Measurements from ENCODE around the gene MMP17.
A peak's percentile ranks its signal among the peaks of the same experiment; 100 is the strongest.

The MMP17 gene

GRCh38 chr12:131836193-131836592 is 8.0 kb downstream of the MMP17 start:
- no peaks in the 10 kb centered on the region for H3K27me3 ChIP-seq (replicated peaks; ENCODE audit: control insufficient read depth, insufficient read depth, low read length)
- peak; percentile 37 for TF ChIP-seq CTCF (IDR thresholded peaks at IDR 0.05; ENCODE audit: insufficient read depth, low read length, poor library complexity, severe bottlenecking)
- no peak overlapping the region for H3K4me3 ChIP-seq (replicated peaks; ENCODE audit: low read depth, low read length)
- no peaks in the 10 kb centered on the region for H3K36me3 ChIP-seq (ENCODE audit: control insufficient read depth, insufficient read depth, low read length)
- no peak for DNase-seq (ENCODE audit: extremely low read depth, insufficient read length)

GRCh38 chr12:131836714-131837397 is 8.7 kb downstream of the MMP17 start:
- H3K4me3 ChIP-seq (replicated peaks; ENCODE audit: low read depth, low read length): no peak overlapping the region
- H3K27me3 ChIP-seq (replicated peaks; ENCODE audit: control insufficient read depth, insufficient read depth, low read length): no peaks in the 10 kb centered on the region
- no peak for TF ChIP-seq CTCF (IDR thresholded peaks at IDR 0.05; ENCODE audit: insufficient read depth, low read length, poor library complexity, severe bottlenecking)
- no peaks in the 10 kb centered on the region for H3K36me3 ChIP-seq (ENCODE audit: control insufficient read depth, insufficient read depth, low read length)
- no peak for DNase-seq (ENCODE audit: extremely low read depth, insufficient read length)

DNA sequence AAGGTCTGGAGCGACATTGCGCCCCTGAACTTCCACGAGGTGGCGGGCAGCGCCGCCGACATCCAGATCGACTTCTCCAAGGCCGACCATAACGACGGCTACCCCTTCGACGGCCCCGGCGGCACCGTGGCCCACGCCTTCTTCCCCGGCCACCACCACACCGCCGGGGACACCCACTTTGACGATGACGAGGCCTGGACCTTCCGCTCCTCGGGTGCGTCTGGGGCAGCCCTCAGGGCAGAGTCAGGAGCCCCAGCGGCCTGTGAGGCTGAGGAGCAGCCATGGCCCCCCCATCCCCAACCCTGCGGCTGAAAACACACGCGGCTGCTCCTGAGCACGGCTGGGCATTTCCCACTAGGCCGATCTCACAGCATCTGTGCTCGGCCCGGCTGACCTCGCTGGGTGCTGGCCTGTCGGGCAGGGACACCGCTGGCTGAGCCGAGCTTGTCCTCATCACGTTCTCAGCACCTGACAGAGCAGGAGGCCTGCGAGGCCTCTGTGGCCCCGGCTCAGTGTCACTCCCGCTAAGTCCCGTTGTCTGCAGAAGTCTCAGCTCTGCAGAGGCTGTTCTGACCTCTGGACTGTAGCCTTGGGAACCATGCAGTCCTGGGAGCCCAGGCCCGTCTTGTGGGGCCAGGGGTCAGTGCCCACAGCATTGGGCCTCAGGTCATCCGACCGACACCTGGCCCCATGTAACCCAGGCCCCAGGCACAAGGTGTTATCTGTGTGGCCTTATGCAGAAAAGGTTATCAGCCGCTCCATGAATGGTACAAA is 12.6 kb downstream of the MMP17 start:
- no peak overlapping the region for H3K4me3 ChIP-seq (replicated peaks; ENCODE audit: low read depth, low read length)
- DNase-seq (ENCODE audit: extremely low read depth, insufficient read length): no peak
- no peak for TF ChIP-seq CTCF (IDR thresholded peaks at IDR 0.05; ENCODE audit: insufficient read depth, low read length, poor library complexity, severe bottlenecking)
- no peaks in the 10 kb centered on the region for H3K27me3 ChIP-seq (replicated peaks; ENCODE audit: control insufficient read depth, insufficient read depth, low read length)
- H3K36me3 ChIP-seq (ENCODE audit: control insufficient read depth, insufficient read depth, low read length): no peaks in the 10 kb centered on the region

GRCh38 chr12:131841547-131841946 is 13.4 kb downstream of the MMP17 start:
- DNase-seq (ENCODE audit: extremely low read depth, insufficient read length): no peak
- TF ChIP-seq CTCF (IDR thresholded peaks at IDR 0.05; ENCODE audit: insufficient read depth, low read length, poor library complexity, severe bottlenecking): no peak
- Histone ChIP-seq H3K4me3 (replicated peaks; ENCODE audit: low read depth, low read length) (no peak overlapping the region), H3K27me3 (replicated peaks; ENCODE audit: control insufficient read depth, insufficient read depth, low read length) (no peaks in the 10 kb centered on the region), H3K36me3 (ENCODE audit: control insufficient read depth, insufficient read depth, low read length) (no peaks in the 10 kb centered on the region)

GRCh38 chr12:131842169-131842568 is 14.0 kb downstream of the MMP17 start:
- Histone ChIP-seq H3K4me3 (replicated peaks; ENCODE audit: low read depth, low read length) (no peak overlapping the region), H3K36me3 (ENCODE audit: control insufficient read depth, insufficient read depth, low read length) (no peaks in the 10 kb centered on the region), H3K27me3 (replicated peaks; ENCODE audit: control insufficient read depth, insufficient read depth, low read length) (no peaks in the 10 kb centered on the region)
- DNase-seq (ENCODE audit: extremely low read depth, insufficient read length): no peak
- no peak for TF ChIP-seq CTCF (IDR thresholded peaks at IDR 0.05; ENCODE audit: insufficient read depth, low read length, poor library complexity, severe bottlenecking)
